HG03457 (cell line): Measurements from ENCODE around the gene JAM3.
A peak's percentile ranks its signal among the peaks of the same experiment; 100 is the strongest.

Source experiments
- ATAC-seq: cut with Tn5 transposase; IDR thresholded peaks from one replicate; pipeline ENCODE4 v1.9.1; 2021; ENCODE audit warnings: moderate number of reproducible peaks; ENCODE audit not compliant: unreplicated experiment

Gene JAM3

GRCh38 chr11:134038897-134039470 lies 29.9 kb upstream of the JAM3 start:
- ATAC-seq = no peak

GRCh38 chr11:134039726-134040385 lies 29.0 kb upstream of the JAM3 start:
- no peak for ATAC-seq

- ATAC-seq = no peak
Measured at GRCh38 chr11:134040386-134041302, 28.2 kb upstream of the JAM3 start.

- no peak for ATAC-seq
Measured at GRCh38 chr11:134041349-134041748, 27.5 kb upstream of the JAM3 start.

GRCh38 chr11:134041791-134042696 lies 26.8 kb upstream of the JAM3 start:
- no peak for ATAC-seq

- ATAC-seq = no peak
Measured at GRCh38 chr11:134043821-134044420, 25.0 kb upstream of the JAM3 start.

- ATAC-seq = no peak
Measured at GRCh38 chr11:134044514-134045284, 24.2 kb upstream of the JAM3 start.

- ATAC-seq = no peak
Measured at GRCh38 chr11:134045799-134046635, 22.9 kb upstream of the JAM3 start.

- no peak for ATAC-seq
Measured at GRCh38 chr11:134046681-134047449, 22.0 kb upstream of the JAM3 start.

- no peak for ATAC-seq
Measured at GRCh38 chr11:134047586-134047999, 21.3 kb upstream of the JAM3 start.

- no peak for ATAC-seq
Measured at GRCh38 chr11:134048028-134048427, 20.8 kb upstream of the JAM3 start.

- no peak for ATAC-seq
Measured at GRCh38 chr11:134049303-134049702, 19.6 kb upstream of the JAM3 start.

GRCh38 chr11:134050541-134051383 lies 18.1 kb upstream of the JAM3 start:
- ATAC-seq = peak; percentile 91

- no peak for ATAC-seq
Measured at GRCh38 chr11:134052395-134052987, 16.4 kb upstream of the JAM3 start.

GRCh38 chr11:134052988-134053945 lies 15.6 kb upstream of the JAM3 start:
- no peak for ATAC-seq

- no peak for ATAC-seq
Measured at GRCh38 chr11:134055029-134055428, 13.8 kb upstream of the JAM3 start.
